Measurements from ENCODE around the gene YKT6.

DNA sequence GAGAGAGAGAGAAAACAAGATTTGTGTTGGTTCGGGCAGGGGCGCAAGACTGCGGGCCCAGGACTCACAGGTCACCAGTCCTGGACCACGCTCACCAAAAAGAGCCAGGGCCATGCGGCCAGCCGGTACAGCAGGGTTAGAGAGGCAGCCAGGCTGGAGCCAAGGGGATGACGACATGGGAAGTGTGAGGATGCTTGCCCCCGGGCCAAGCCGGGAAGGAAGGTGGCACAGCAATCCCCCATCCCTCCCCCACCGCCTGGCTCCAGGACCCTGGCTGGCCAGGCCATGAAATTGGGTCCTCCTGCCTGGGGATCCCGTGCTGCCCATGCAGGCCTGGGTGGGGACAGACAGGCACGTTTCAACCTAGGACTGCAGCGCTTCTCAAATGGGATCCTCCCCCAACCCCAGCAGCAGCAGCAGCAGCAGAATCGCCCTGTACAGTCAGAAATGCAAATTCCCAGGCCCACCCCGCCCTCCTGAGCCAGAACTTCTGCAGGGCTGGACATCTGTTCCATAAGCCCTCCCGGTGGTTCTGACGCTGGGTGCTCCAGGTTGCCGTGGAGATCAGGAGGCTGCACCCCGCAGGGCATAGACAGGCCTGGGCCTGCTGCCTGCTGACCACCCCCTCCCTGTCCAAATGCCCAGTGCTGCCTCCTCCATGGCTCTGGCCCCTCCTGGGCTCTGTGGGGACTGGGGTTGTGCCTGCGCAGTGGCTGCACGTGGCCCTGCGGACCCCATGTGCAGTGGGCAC, 35.0 kb downstream of the YKT6 start:
- TF ChIP-seq EZH2phosphoT487 (IDR thresholded peaks at IDR 0.05; ENCODE audit: low read depth) = no peak
- TF ChIP-seq, protein P1, sequence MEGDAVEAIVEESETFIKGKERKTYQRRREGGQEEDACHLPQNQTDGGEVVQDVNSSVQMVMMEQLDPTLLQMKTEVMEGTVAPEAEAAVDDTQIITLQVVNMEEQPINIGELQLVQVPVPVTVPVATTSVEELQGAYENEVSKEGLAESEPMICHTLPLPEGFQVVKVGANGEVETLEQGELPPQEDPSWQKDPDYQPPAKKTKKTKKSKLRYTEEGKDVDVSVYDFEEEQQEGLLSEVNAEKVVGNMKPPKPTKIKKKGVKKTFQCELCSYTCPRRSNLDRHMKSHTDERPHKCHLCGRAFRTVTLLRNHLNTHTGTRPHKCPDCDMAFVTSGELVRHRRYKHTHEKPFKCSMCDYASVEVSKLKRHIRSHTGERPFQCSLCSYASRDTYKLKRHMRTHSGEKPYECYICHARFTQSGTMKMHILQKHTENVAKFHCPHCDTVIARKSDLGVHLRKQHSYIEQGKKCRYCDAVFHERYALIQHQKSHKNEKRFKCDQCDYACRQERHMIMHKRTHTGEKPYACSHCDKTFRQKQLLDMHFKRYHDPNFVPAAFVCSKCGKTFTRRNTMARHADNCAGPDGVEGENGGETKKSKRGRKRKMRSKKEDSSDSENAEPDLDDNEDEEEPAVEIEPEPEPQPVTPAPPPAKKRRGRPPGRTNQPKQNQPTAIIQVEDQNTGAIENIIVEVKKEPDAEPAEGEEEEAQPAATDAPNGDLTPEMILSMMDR (IDR thresholded peaks at IDR 0.05; ENCODE audit: low read depth, low read length) = no peak
